NCI-H1694 treated with DMSO at 0.1 percent for 48 hours (cell line): Measurements from ENCODE around the gene ZNF26.
"Not testable (repeated sequence)": the region's sequence is repeated elsewhere in the genome, so short reads cannot be mapped to it uniquely, and the experiment has no call there.

Experiments used
- DNase-seq: peaks from one replicate; lab custom pipeline; 2025; lab: John Stamatoyannopoulos, UW

Gene ZNF26

GRCh38 chr12:132986001-132986884, at the start of gene ZNF26:
ZNF26 (plus strand) TSS chr12:132986367; CDS start chr12:132986841, 474 bp downstream.
- peak; percentile 87 for DNase-seq

DNA sequence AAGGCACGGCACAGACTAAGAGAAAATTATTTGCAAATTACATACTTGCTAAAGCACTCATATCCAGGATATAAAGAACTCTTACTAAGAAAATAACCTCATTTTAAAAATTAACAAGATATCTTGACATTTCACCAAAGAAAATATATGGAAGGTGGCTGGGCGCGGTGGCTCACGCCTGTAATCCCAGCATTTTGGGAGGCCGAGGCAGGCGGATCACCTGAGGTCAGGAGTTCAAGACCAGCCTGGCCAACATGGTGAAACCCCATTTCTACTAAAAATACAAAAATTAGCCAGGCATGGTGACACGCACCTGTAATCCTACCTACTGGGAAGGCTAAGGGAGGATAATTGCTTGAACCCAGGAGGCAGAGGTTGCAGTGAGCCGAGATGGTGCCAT, 49.2 kb upstream of the ZNF26 start:
- DNase-seq: not testable (repeated sequence)

- no peak for DNase-seq
Measured at GRCh38 chr12:132937476-132937875, 48.7 kb upstream of the ZNF26 start.

DNA sequence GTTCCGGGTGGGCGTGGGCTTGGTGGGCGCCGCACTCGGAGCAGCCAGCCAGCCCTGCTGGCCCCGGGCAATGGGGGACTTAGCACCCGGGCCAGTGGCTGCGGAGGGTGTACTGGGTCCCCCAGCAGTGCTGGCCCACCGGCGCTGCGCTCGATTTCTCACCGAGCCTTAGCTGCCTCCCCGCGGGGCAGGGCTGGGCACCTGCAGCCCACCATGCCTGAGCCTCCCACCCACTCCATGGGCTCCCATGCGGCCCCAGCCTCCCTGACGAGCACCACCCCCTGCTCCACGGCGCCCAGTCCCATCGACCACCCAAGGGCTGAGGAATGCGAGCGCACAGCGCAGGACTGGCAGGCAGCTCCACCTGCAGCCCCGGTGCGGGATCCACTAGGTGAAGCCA, 47.4 kb upstream of the ZNF26 start:
- not testable (repeated sequence) for DNase-seq

DNA sequence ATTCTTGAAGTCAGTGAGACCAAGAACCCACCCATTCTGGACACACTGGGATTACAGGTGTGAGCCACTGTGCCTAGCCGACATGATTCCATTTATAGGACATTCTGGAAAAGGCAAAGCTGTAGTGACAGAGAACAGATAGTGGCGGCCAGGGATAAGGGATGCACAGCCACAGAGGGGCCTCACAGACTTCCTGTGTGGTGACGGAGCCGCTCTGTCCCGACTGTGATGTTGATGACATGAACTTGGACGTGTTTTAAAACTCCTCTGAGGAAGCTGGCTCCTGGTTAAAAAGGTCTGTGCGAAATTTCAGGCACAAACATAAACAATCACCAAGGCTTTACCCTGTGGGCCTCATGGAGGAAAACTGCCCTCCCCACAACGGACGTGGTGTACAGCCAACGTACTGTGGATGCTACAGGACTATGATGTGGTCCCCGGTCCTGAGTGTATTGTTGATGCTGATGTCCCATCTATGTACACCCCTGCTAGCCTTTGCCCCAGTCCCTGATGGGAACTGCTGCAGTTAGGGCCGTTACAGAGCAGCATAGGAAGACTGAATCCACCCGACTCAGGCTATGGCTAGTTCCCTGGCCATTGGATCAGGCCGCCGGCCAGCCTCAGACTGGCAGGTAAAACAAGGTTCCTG, 46.0 kb upstream of the ZNF26 start:
- no peak for DNase-seq

GRCh38 chr12:132941336-132941954, 44.7 kb upstream of the ZNF26 start:
- no peak for DNase-seq

GRCh38 chr12:132942611-132943010, 43.6 kb upstream of the ZNF26 start:
- no peak for DNase-seq

- no peak for DNase-seq
Measured at GRCh38 chr12:132945806-132946205, 40.4 kb upstream of the ZNF26 start.

GRCh38 chr12:132946246-132946820, 39.8 kb upstream of the ZNF26 start:
- no peak for DNase-seq

GRCh38 chr12:132948146-132949066, 37.8 kb upstream of the ZNF26 start:
- no peak for DNase-seq

DNA sequence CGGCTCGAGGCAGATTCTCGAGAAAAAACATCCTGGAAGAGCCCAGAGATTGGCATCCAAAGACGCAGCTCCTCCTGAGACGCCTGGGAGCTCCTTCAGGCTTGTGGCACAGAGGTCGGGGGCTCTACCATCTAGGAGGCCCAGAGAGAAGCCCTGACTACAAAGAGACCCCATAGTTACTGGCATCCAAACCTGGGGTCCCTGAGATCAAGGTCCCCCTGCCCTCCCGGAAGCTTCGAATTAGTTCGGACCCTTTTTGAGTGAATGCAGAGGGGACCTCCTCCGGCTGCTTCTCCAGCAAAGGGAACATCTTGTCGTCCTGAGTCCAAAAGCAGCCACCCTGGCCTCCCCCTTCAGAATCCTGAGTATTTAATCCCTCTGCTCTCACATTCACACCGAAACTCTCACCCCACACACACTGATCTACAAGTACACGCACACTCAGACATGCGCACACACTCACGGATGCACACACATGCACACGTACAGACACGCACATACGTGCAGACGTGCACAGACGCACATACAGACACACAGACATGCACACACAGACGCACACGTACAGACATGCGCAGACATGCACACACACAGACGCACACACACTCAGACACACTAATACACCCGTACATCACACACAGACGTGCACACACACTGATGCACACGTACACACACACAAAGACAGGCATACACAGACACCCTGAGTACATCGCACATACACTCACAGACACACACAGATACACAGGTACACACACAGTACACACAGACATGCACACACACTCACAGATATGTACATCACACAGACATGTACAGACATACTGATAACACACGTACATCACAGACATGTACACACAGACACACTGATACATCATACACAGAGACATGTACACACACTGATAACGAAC, 36.0 kb upstream of the ZNF26 start:
- no peak for DNase-seq

DNA sequence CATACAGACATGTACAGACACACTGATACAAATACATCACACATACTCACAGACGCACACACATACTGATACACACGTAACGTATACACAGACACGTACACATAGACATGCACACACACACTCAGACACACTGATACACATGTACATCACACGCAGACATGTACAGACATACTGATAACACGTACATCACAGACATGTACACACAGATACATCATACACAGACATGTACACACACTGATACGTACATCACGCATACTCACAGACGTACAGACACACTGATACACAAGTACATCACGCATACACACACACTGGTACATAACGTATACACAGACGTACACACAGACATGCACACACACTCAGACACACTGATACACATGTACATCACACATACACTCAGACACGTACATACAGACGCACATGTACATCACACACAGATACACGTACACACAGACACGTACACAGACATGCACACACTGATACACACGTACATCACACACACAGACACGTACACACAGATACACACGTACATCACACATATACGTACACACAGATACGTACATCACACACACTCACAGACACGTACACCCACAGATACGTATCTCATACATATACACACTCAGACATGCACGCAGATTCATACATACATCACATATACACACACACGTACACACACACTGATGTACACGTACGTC, 35.2 kb upstream of the ZNF26 start:
- DNase-seq: no peak

- DNase-seq: no peak
Measured at GRCh38 chr12:132951649-132952048, 34.5 kb upstream of the ZNF26 start.

DNA sequence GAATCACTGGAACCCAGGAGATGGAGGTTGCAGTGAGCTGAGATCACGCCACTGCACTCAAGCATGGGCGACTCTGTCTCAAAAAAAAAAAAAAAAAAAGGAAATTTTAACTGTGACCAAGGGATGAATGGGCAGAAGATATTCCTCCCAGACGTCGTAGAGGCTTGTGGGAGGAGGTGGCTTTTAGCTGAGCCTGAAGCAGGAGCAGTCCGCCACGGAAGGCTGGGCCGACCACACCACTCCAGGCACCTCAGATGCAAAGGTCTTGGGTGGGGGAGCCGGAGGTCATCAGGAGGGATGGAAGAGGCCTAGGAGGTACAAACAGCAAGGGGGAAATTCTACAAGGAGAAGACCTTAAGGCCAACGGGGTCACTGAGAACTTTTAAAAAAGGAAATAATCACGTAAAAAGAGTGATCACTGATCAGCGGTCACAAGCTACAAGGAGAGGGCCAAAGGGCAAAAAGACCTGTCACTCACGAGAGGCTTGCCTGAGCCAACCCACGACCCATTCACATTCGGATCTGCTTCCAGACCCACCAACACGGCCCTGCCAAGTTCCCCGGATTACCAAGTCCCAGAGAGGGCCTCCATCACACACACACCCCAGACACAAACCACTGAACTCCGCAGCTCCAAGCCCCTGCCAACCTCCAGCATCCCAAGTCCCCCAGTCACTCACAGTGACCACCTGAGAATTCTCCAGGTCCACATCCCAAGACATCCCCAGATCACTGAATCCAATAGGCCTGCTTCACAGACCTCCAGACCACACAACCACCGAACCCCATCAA, 33.6 kb upstream of the ZNF26 start:
- no peak for DNase-seq

GRCh38 chr12:132953163-132953425, 33.1 kb upstream of the ZNF26 start:
- no peak for DNase-seq

DNA sequence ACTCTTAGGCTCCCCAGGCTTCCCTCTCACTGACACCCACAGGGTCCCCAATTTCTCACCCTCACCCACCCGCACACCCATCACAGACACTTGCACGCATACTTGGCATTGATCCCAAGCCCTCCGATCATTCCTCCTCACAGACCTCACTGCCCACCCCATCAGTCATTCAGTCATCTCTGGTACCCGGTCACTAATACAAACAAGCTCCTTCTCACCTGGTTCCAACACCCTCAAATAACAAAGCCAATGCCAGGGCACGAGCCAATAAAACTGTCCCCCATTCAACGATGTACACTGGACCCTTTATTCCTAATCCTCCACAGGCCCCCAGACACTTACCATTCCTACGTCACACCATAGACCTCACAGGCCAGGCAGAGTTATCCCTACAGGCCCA, 32.4 kb upstream of the ZNF26 start:
- DNase-seq: no peak

DNA sequence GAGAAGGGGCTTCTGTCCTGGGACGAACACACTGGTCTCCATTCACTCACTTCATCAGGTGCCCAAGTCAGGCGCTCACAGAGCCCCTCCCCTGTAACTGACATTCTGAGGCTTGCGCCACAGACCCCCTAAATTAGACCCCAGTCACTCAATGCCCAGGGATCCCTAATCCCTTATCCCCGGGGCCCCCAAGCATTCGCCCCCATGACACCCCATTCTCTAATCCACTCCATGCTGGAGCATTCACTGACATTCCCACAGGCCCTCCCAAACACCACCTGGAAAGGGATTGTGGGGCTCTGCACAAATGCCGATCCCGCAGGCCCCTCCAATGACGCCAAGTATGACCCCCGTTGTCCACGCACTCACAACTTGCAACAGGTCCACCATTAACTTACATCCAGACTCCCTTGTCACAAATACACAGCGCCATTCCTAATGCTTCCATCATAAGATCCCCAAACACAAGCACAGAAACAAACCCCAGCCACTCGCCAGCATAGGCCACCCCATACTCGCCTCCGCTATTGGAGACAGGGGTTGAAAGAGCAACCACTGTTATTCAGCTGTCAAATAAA, 31.6 kb upstream of the ZNF26 start:
- DNase-seq: no peak

DNA sequence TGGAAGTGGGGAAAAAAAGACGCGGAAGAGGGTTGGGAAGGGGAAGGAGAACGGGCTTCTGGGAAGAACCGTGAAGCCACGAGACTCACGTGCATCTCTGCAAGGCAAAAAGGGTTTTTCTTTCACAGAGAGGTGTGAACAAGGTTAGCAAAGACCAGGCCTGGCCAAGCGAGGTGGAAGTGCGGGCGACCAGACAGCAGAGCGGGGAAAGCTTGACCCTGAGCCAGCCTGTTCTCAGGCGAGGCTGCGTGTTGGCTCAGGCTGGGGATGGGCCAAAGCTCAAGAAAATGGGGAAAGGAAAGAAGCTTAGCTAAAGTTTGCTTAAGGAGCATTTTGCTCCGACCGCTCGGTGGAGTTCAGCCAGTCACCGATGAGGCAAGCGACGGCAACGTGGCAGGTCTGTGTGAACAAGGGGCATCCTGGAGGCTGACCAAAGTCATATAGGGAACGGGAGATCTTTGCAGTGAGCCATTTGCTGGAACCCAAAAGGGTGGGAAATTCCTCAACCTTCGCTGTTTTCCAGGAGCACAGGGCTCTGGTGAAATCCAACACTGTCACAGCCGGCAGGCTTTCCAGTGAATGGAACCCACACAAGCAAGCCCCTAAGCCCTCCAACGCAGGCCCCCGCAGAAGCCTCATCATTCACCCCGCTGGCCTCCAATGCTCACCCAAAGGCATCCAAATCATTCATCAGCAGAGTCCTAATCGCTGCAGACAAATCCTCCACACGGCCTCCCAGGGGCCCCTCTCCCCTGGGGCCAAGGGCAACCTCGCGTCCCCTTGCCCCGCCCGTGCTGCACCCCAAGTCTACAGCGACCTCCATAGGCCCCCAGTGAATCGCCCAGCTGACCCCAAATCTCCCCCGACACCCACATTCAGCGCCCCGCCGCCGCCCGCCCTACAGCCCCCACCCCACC, 30.8 kb upstream of the ZNF26 start:
- DNase-seq: peak; percentile 1
